Activated T-helper 2 cell treated with anti-CD3 and anti-CD28 coated beads, Interferon-gamma antibody, Interleukin-2, Interleukin-4, amounts not matched to agents 10 μg/mL and 5 μg/mL and 100 μg/mL, durations not matched to agents 14 hours and 24 hours and 36 hours (primary cell): ENCODE data around the gene PEX7. TPM values are rescaled to one million over a fixed set of nuclear protein-coding genes. Genes with fewer than 3 reads are reported as not detected.
A peak's percentile ranks its signal among the peaks of the same experiment; 100 is the strongest.

Source experiments
- DNase-seq: peaks from one replicate; pipeline ENCODE4 v3.0.0; 2021; ENCODE audit warnings: low spot score
- H3K27ac Mint-ChIP-seq: one replicate; pipeline ENCODE4 v1.8.0; 2021; ENCODE audit warnings: mixed read lengths
- H3K27me3 Mint-ChIP-seq: one replicate; pipeline ENCODE4 v1.8.0; 2021; ENCODE audit warnings: low read depth, mixed read lengths
- H3K36me3 Mint-ChIP-seq: one replicate; pipeline ENCODE4 v1.8.0; 2021; ENCODE audit warnings: low read depth, mixed read lengths
- H3K4me1 Mint-ChIP-seq: one replicate; pipeline ENCODE4 v1.8.0; 2021; ENCODE audit warnings: low read depth, mixed read lengths
- H3K4me3 Mint-ChIP-seq: one replicate; pipeline ENCODE4 v1.8.0; 2021; ENCODE audit warnings: low read depth, mild to moderate bottlenecking, moderate library complexity, mixed read lengths
- H3K9me3 Mint-ChIP-seq: one replicate; pipeline ENCODE4 v1.8.0; 2021; ENCODE audit warnings: mixed read lengths
- intact Hi-C: fragments of 100-400 bp; cut with micrococcal nuclease; formaldehyde crosslinking; loops from one replicate; pipeline ENCODE4 v1.15.1; 2023
- total RNA-seq: library from RNA; stranded (reverse); gene quantifications from 2 replicates; pipeline ENCODE4 v1.2.3, GENCODE V29; 2022

The PEX7 gene, protein sequence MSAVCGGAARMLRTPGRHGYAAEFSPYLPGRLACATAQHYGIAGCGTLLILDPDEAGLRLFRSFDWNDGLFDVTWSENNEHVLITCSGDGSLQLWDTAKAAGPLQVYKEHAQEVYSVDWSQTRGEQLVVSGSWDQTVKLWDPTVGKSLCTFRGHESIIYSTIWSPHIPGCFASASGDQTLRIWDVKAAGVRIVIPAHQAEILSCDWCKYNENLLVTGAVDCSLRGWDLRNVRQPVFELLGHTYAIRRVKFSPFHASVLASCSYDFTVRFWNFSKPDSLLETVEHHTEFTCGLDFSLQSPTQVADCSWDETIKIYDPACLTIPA
- total RNA-seq = 4.1 and 4.2 TPM in 2 replicates

GRCh38 chr6:136822376-136823127 lies at the start of gene PEX7:
Gene PEX7 (plus strand): TSS chr6:136822592. CDS start chr6:136822666, 74 bp downstream.
- peaks cover 30% of the 10 kb centered on the region for H3K36me3 Mint-ChIP-seq
- peaks cover 11% of the 10 kb centered on the region for H3K4me1 Mint-ChIP-seq
- peak within 1 kb of the TSS; percentile 89 for H3K4me3 Mint-ChIP-seq
- intact Hi-C loops = loop anchor here (1.0 to 5.0 kb wide), 4 partner anchors 30 to 228 kb away; partner anchors contain the start of genes MAP3K5 and SLC35D3
- H3K27ac Mint-ChIP-seq = peak within 1 kb of the TSS; percentile 85
- peaks cover 11% of the 10 kb centered on the region for H3K27me3 Mint-ChIP-seq
- H3K9me3 Mint-ChIP-seq = no peaks in the 10 kb centered on the region
- DNase-seq = peak; percentile 87

- no peak overlapping the region for H3K4me3 Mint-ChIP-seq
- H3K27me3 Mint-ChIP-seq = no peaks in the 10 kb centered on the region
- intact Hi-C loops = no loop called here
- H3K4me1 Mint-ChIP-seq = peaks cover 40% of the 10 kb centered on the region
- no peak overlapping the region for H3K27ac Mint-ChIP-seq
- H3K36me3 Mint-ChIP-seq = peaks cover 25% of the 10 kb centered on the region
- H3K9me3 Mint-ChIP-seq = no peaks in the 10 kb centered on the region
- no peak for DNase-seq
These were observed 49.5 kb upstream of the PEX7 start for GRCh38 chr6:136772685-136773472.

- no peak for DNase-seq
- intact Hi-C loops = no loop called here
- Mint-ChIP-seq H3K4me3 (no peak overlapping the region), H3K27me3 (no peaks in the 10 kb centered on the region), H3K9me3 (no peaks in the 10 kb centered on the region), H3K36me3 (peaks cover 25% of the 10 kb centered on the region), H3K4me1 (peaks cover 37% of the 10 kb centered on the region), H3K27ac (no peak overlapping the region)
These were observed 49.0 kb upstream of the PEX7 start for GRCh38 chr6:136773473-136773796.

GRCh38 chr6:136774228-136775041 lies 48.0 kb upstream of the PEX7 start:
- Mint-ChIP-seq H3K4me3 (no peak overlapping the region), H3K36me3 (peaks cover 21% of the 10 kb centered on the region), H3K4me1 (peaks cover 34% of the 10 kb centered on the region), H3K27me3 (no peaks in the 10 kb centered on the region), H3K27ac (peak overlapping the region; percentile 47), H3K9me3 (no peaks in the 10 kb centered on the region)
- DNase-seq = no peak
- intact Hi-C loops = no loop called here

- Mint-ChIP-seq H3K36me3 (peaks cover 21% of the 10 kb centered on the region), H3K27me3 (no peaks in the 10 kb centered on the region), H3K9me3 (no peaks in the 10 kb centered on the region), H3K4me3 (no peak overlapping the region), H3K4me1 (peaks cover 36% of the 10 kb centered on the region), H3K27ac (no peak overlapping the region)
- intact Hi-C loops = no loop called here
- no peak for DNase-seq
These were observed 47.3 kb upstream of the PEX7 start for GRCh38 chr6:136775081-136775480.

GRCh38 chr6:136775548-136775947 lies 46.8 kb upstream of the PEX7 start:
- Mint-ChIP-seq H3K4me1 (peaks cover 36% of the 10 kb centered on the region), H3K36me3 (peaks cover 21% of the 10 kb centered on the region), H3K9me3 (no peaks in the 10 kb centered on the region), H3K27ac (no peak overlapping the region), H3K27me3 (no peaks in the 10 kb centered on the region), H3K4me3 (no peak overlapping the region)
- intact Hi-C loops = no loop called here
- DNase-seq = no peak

DNA sequence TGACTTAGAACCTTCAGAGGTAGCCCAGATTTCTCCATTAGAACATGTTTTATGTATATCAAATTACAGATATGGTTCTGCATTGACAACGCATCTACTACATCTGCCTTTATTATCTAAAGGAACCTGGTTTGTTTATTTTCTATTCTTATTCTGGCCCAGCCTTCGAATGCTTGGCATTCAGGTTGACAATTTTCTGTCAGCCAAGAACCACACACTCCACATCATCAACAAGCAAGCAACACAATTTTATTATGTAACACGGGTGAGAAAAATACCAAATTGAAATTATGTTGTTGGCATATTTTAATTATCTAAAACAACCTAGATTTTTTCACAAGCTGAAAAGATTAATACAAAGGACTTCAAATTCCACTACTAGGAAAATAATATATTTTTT lies 44.7 kb upstream of the PEX7 start:
- Mint-ChIP-seq H3K27ac (no peak overlapping the region), H3K27me3 (no peaks in the 10 kb centered on the region), H3K36me3 (peaks cover 31% of the 10 kb centered on the region), H3K4me1 (peaks cover 38% of the 10 kb centered on the region), H3K9me3 (no peaks in the 10 kb centered on the region), H3K4me3 (no peak overlapping the region)
- intact Hi-C loops = no loop called here
- DNase-seq = no peak

DNA sequence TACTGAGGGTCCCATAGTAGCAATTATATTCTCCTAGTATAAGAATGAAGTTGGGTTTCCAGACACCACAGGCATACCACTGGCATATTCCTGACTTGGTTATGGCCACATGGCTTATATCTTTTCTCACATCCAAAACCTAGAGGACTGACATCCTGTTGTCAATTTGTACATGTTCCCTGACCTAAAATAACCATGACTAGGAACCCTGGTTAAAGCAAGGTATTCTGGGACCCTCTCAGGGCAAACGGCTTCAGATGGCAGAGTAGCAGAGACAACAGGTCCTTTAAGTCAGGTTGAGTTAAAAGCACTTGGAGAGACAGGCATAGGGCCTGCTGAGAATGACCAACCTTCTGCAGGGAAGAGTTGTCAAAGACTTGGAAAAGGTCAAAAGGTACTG lies 42.7 kb upstream of the PEX7 start:
- H3K4me1 Mint-ChIP-seq = peaks cover 42% of the 10 kb centered on the region
- H3K27ac Mint-ChIP-seq = no peak overlapping the region
- H3K27me3 Mint-ChIP-seq = no peaks in the 10 kb centered on the region
- H3K4me3 Mint-ChIP-seq = no peak overlapping the region
- H3K36me3 Mint-ChIP-seq = peaks cover 38% of the 10 kb centered on the region
- H3K9me3 Mint-ChIP-seq = no peaks in the 10 kb centered on the region
- intact Hi-C loops = no loop called here
- no peak for DNase-seq

DNA sequence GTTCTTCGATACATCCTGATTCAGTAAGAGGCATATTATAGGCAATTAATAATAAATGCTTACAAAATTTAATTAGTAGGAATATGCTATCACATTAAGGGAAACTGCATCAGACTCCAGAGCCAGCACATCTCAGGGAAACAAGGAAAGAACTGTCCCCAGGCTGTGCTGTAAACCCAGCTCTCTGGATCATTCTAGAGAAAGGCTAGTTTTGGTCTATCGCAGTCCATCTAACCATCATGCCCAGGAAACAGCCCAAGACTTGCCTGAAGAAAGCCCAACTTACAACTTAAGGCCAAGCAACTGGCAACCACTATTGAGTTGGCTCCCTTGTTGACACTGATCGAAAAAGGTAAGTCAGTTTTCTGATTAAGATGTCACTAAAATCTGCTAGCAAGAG lies 41.4 kb upstream of the PEX7 start:
- Mint-ChIP-seq H3K9me3 (no peaks in the 10 kb centered on the region), H3K4me3 (no peak overlapping the region), H3K27me3 (no peaks in the 10 kb centered on the region), H3K4me1 (peaks cover 43% of the 10 kb centered on the region), H3K27ac (no peak overlapping the region), H3K36me3 (peaks cover 39% of the 10 kb centered on the region)
- no peak for DNase-seq
- intact Hi-C loops = no loop called here

GRCh38 chr6:136782021-136782770 lies 40.2 kb upstream of the PEX7 start:
- Mint-ChIP-seq H3K36me3 (peaks cover 36% of the 10 kb centered on the region), H3K4me3 (no peak overlapping the region), H3K4me1 (peaks cover 45% of the 10 kb centered on the region), H3K27ac (peak overlapping the region; percentile 76), H3K27me3 (no peaks in the 10 kb centered on the region), H3K9me3 (no peaks in the 10 kb centered on the region)
- intact Hi-C loops = loop anchor here (1.0 kb wide), 1 partner anchor 9 kb away; no protein-coding TSS in a partner anchor
- no peak for DNase-seq

DNA sequence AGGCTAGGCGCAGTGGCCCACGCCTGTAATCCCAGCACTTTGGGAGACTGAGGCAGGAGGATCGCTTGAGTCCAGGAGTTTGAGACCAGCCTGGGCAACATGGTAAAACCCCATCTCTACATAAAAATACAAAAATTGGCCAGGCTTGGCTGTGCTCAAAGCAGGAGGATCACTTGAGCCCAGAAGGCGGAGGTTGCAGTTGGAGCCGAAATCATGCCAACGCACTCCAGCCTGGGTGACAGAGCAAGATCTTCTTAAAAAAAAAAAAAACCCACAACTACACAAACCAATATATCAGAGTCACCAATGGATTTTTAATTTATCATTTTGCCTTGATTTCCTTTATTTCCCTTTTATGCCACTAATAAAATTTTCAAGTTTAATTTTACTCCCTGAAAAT lies 39.4 kb upstream of the PEX7 start:
- intact Hi-C loops = no loop called here
- H3K27me3 Mint-ChIP-seq = no peaks in the 10 kb centered on the region
- DNase-seq = no peak
- H3K36me3 Mint-ChIP-seq = peaks cover 34% of the 10 kb centered on the region
- H3K9me3 Mint-ChIP-seq = no peaks in the 10 kb centered on the region
- no peak overlapping the region for H3K4me3 Mint-ChIP-seq
- H3K4me1 Mint-ChIP-seq = peaks cover 52% of the 10 kb centered on the region
- H3K27ac Mint-ChIP-seq = peak overlapping the region; percentile 64
